ENCODE results near the gene KLK6.

The KLK6 gene

GRCh38 chr19:50952910-50953309 is 16.5 kb downstream of the KLK6 start, which contains the start of gene KLK5:
Gene KLK5, minus strand, starts transcription at chr19:50953038. Its CDS starts 381 bp downstream, at chr19:50952657.
- DNase-seq (ENCODE audit: low spot score): no peak

- DNase-seq (ENCODE audit: low spot score): peak; percentile 34
These were observed 19.5 kb downstream of the KLK6 start for GRCh38 chr19:50949861-50950260.

GRCh38 chr19:50947123-50947522 is 22.3 kb downstream of the KLK6 start:
- no peak for DNase-seq (ENCODE audit: low spot score)

GRCh38 chr19:50944795-50945194 is 24.6 kb downstream of the KLK6 start:
- no peak for DNase-seq (ENCODE audit: low spot score)

- no peak for DNase-seq (ENCODE audit: low spot score)
These were observed 26.1 kb downstream of the KLK6 start for GRCh38 chr19:50943074-50943828.

GRCh38 chr19:50939596-50939995 is 29.8 kb downstream of the KLK6 start:
- DNase-seq (ENCODE audit: low spot score): no peak

- DNase-seq (ENCODE audit: low spot score): no peak
These were observed 35.8 kb downstream of the KLK6 start for GRCh38 chr19:50933640-50934039.

GRCh38 chr19:50932690-50933083 is 36.7 kb downstream of the KLK6 start:
- no peak for DNase-seq (ENCODE audit: low spot score)

GRCh38 chr19:50932018-50932689 is 37.2 kb downstream of the KLK6 start:
- DNase-seq (ENCODE audit: low spot score): no peak

GRCh38 chr19:50931023-50931422 is 38.4 kb downstream of the KLK6 start:
- DNase-seq (ENCODE audit: low spot score): no peak

GRCh38 chr19:50928831-50929230 is 40.6 kb downstream of the KLK6 start:
- no peak for DNase-seq (ENCODE audit: low spot score)

- DNase-seq (ENCODE audit: low spot score): no peak
These were observed 43.2 kb downstream of the KLK6 start for GRCh38 chr19:50926144-50926543.

GRCh38 chr19:50925734-50926133 is 43.7 kb downstream of the KLK6 start:
- no peak for DNase-seq (ENCODE audit: low spot score)

GRCh38 chr19:50924586-50924985 is 44.8 kb downstream of the KLK6 start:
- DNase-seq (ENCODE audit: low spot score): no peak

- peak; percentile 92 for DNase-seq (ENCODE audit: low spot score)
These were observed 47.0 kb downstream of the KLK6 start for GRCh38 chr19:50922317-50922853.

- DNase-seq (ENCODE audit: low spot score): no peak
These were observed 47.7 kb downstream of the KLK6 start for GRCh38 chr19:50921426-50922316.

- DNase-seq (ENCODE audit: low spot score): no peak
These were observed 53.3 kb downstream of the KLK6 start for GRCh38 chr19:50916069-50916468.

- no peak for DNase-seq (ENCODE audit: low spot score)
These were observed 56.4 kb downstream of the KLK6 start for GRCh38 chr19:50912727-50913716.

GRCh38 chr19:50912102-50912599 is 57.2 kb downstream of the KLK6 start:
- no peak for DNase-seq (ENCODE audit: low spot score)

- no peak for DNase-seq (ENCODE audit: low spot score)
These were observed 57.9 kb downstream of the KLK6 start, which contains the start of gene KLK4 for GRCh38 chr19:50911206-50912101. Gene KLK4, minus strand, starts transcription at chr19:50911395. Its CDS starts 657 bp downstream, at chr19:50910738.

Measured in iPS-NIHi11 (cell line).